ENCODE data around the gene IGFBP6. TPM values are rescaled to one million over a fixed set of nuclear protein-coding genes. Genes with fewer than 3 reads are reported as not detected.
A peak's percentile ranks its signal among the peaks of the same experiment; 100 is the strongest.

IGFBP6 gene
- polyA plus RNA-seq, 2 donors: 40.8 to 59.1 TPM

DNA sequence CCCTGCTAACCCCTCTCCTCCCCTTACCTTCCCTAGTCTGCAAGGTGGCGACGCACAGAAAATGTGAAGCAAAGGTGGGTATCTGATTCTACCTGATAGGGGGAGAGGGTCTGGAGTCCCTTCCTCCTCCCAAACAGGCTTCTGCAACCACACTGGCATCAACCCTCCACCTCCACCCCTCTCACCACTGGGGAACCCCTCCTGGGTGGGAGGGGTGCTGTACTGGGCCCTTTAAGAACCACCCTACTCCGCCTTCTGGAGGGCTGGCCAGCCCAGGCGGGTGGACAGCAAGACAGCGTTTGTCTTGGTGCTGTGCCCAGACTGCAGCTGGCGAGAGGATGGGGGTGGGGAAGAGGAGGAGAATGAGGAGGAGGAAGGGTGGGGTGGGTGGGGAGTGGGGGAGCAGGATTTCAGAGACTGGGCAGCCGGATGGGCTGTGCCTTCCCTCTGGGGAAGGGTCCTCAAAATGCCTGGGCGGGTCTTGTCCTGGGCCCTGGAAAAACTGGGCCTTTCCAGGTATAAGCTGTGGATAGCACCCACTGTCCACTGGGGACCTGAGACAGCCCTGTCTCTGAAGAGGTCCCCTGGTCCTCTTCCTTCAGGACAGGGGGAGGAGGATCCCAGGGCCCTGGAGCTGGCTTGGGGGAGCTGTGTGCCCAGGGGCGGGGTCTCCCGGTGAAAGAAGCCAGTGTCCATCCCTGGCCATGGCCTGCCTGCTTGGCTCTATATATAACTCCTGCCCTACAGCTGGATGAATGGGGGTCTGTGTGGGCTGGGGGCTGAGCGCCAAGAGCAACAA lies 44.8 kb upstream of the IGFBP6 start:
- Histone ChIP-seq H3K36me3 (ENCODE audit: control insufficient read depth in 2 of 2, insufficient read depth in 2 of 2, low read length in 1 of 2) (peaks cover 0 to 9% of the 10 kb centered on the region in 2 donors), H3K4me3 (ENCODE audit: low read depth in 1 of 2, low read length in 2 of 2) (peak overlapping the region; percentile 14 to 20), H3K27me3 (ENCODE audit: control insufficient read depth in 1 of 2, insufficient read depth in 2 of 2, low read length in 2 of 2) (no peaks in the 10 kb centered on the region), H3K4me1 (ENCODE audit: control insufficient read depth in 2 of 2, insufficient read depth in 2 of 2, low read length in 1 of 2) (peaks cover 3 to 28% of the 10 kb centered on the region in 2 donors), H3K9me3 (ENCODE audit: control insufficient read depth in 2 of 2, insufficient read depth in 1 of 2, low read depth in 1 of 2, low read length in 1 of 2) (no peaks in the 10 kb centered on the region), H3K27ac (ENCODE audit: low read depth in 2 of 2, low read length in 1 of 2) (peak overlapping the region; percentile 97 to 99)
- WGBS, 2 donors: 40 to 45% methylated on average over 11 of the region's 11 CpGs

DNA sequence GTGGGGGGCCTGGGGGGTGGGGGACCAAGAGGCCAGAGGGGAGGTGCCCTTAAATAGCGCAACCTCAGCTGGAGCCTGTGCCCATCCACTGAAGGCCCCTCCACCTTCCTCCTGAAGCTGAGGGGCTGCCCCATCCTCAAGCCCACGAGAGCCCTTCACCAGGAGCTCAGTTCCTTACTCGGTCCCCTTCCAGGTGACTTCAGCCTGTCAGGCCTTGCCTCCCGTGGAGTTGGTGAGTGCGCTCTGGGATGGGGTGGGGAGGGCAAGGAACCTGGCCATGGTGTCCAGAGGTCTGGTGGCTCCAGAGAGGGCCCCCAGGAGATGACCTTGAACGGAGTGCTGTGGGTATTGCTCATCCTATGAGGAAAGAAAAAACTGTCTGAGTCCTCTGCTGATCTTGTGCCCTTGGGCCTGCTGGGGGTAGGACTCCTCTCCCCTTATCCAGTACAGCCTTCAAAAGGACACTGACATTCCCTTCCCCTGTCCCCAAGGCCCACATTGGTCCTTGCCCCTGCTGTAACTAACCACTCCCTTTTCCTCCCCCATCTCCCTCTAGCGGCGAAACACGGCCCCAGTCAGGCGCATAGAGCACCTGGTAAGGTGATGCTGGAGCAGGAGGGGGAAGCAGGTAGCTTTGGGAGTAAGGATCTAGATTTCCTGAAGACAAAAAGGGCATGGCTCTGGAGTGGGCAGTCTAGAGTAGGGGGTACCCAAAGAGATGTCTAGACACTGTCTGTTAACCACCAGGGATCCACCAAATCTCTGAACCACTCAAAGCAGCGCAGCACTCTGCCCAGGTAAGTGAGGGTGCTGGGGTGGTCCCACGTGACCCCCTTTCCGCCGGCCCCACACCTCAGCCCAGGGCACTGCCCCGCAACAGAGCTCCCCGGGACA lies 44.0 kb upstream of the IGFBP6 start:
- H3K27ac ChIP-seq (ENCODE audit: low read depth in 2 of 2, low read length in 1 of 2): peak overlapping the region; percentile 97 to 98

GRCh38 chr12:53054112-53054878 lies 43.2 kb upstream of the IGFBP6 start:
- peaks cover 3 to 19% of the 10 kb centered on the region in 2 donors for H3K4me1 ChIP-seq (ENCODE audit: control insufficient read depth in 2 of 2, insufficient read depth in 2 of 2, low read length in 1 of 2)
- peaks cover 0 to 10% of the 10 kb centered on the region in 2 donors for H3K36me3 ChIP-seq (ENCODE audit: control insufficient read depth in 2 of 2, insufficient read depth in 2 of 2, low read length in 1 of 2)
- H3K4me3 ChIP-seq (ENCODE audit: low read depth in 1 of 2, low read length in 2 of 2): peak overlapping the region; percentile 51 to 65

More for the DNA sequence above, 44.0 kb upstream of the IGFBP6 start:
- Histone ChIP-seq H3K9me3 (ENCODE audit: control insufficient read depth in 2 of 2, insufficient read depth in 1 of 2, low read depth in 1 of 2, low read length in 1 of 2) (no peaks in the 10 kb centered on the region), H3K36me3 (ENCODE audit: control insufficient read depth in 2 of 2, insufficient read depth in 2 of 2, low read length in 1 of 2) (peaks cover 0 to 10% of the 10 kb centered on the region in 2 donors), H3K27me3 (ENCODE audit: control insufficient read depth in 1 of 2, insufficient read depth in 2 of 2, low read length in 2 of 2) (no peaks in the 10 kb centered on the region), H3K4me3 (ENCODE audit: low read depth in 1 of 2, low read length in 2 of 2) (peak overlapping the region; percentile 51 to 65), H3K4me1 (ENCODE audit: control insufficient read depth in 2 of 2, insufficient read depth in 2 of 2, low read length in 1 of 2) (peaks cover 3 to 24% of the 10 kb centered on the region in 2 donors)
- WGBS, 2 donors: 28 to 32% methylated on average over 16 of the region's 16 CpGs

DNA sequence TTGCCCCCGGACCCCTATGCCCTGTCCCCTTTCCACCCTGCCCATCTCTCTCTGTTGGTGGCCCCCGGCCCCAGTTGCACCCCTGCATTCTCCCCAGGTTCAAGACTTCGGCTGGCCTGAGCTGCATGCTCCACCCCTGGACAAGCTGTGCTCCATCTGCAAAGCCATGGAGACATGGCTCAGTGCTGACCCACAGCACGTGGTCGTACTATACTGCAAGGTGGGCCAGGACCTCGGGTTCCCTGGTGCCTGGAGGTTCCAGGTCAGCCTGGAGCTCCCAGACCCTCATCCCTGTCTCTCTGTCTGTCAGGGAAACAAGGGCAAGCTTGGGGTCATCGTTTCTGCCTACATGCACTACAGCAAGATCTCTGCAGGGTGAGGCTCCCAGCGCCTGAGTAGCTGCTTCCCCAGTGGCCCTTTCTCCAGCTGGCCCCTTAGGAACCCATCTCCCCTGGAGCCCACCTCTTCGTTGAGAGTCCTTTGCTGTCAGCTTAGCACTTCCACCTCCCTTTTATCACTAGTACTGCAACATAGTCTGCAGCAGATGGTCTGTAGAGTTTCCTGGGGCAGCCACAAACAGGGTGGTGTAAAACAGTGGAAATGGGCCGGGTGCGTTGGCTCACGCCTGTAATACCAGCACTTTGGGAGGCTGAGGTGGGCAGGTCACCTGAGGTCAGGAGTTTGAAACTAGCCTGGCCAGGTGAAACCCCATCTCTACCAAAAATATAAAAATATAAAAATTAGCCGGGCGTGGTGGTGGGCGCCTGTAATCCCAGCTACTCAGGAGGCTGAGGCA lies 41.8 kb upstream of the IGFBP6 start:
- H3K27ac ChIP-seq (ENCODE audit: low read depth in 2 of 2, low read length in 1 of 2): no peak overlapping the region
- no peaks in the 10 kb centered on the region for H3K27me3 ChIP-seq (ENCODE audit: control insufficient read depth in 1 of 2, insufficient read depth in 2 of 2, low read length in 2 of 2)
- peaks cover 0 to 14% of the 10 kb centered on the region in 2 donors for H3K36me3 ChIP-seq (ENCODE audit: control insufficient read depth in 2 of 2, insufficient read depth in 2 of 2, low read length in 1 of 2)
- 81 to 82% methylated on average over 15 of the region's 15 CpGs for WGBS, 2 donors
- no peaks in the 10 kb centered on the region for H3K9me3 ChIP-seq (ENCODE audit: control insufficient read depth in 2 of 2, insufficient read depth in 1 of 2, low read depth in 1 of 2, low read length in 1 of 2)
- H3K4me3 ChIP-seq (ENCODE audit: low read depth in 1 of 2, low read length in 2 of 2): no peak overlapping the region
- H3K4me1 ChIP-seq (ENCODE audit: control insufficient read depth in 2 of 2, insufficient read depth in 2 of 2, low read length in 1 of 2): peaks cover 3 to 21% of the 10 kb centered on the region in 2 donors

More at GRCh38 chr12:53054112-53054878, 43.2 kb upstream of the IGFBP6 start:
- Histone ChIP-seq H3K9me3 (ENCODE audit: control insufficient read depth in 2 of 2, insufficient read depth in 1 of 2, low read depth in 1 of 2, low read length in 1 of 2) (no peaks in the 10 kb centered on the region), H3K27ac (ENCODE audit: low read depth in 2 of 2, low read length in 1 of 2) (peak overlapping the region; percentile 97 to 98), H3K27me3 (ENCODE audit: control insufficient read depth in 1 of 2, insufficient read depth in 2 of 2, low read length in 2 of 2) (no peaks in the 10 kb centered on the region)
- WGBS, 2 donors: 6 to 7% methylated on average over 46 to 48 of the region's 48 CpGs

- H3K4me3 ChIP-seq (ENCODE audit: low read depth in 1 of 2, low read length in 2 of 2): no peak overlapping the region
- peaks cover 3 to 24% of the 10 kb centered on the region in 2 donors for H3K4me1 ChIP-seq (ENCODE audit: control insufficient read depth in 2 of 2, insufficient read depth in 2 of 2, low read length in 1 of 2)
- WGBS, 2 donors: 81 to 84% methylated on average over 5 of the region's 5 CpGs
- no peaks in the 10 kb centered on the region for H3K9me3 ChIP-seq (ENCODE audit: control insufficient read depth in 2 of 2, insufficient read depth in 1 of 2, low read depth in 1 of 2, low read length in 1 of 2)
- no peaks in the 10 kb centered on the region for H3K27me3 ChIP-seq (ENCODE audit: control insufficient read depth in 1 of 2, insufficient read depth in 2 of 2, low read length in 2 of 2)
- no peak overlapping the region for H3K27ac ChIP-seq (ENCODE audit: low read depth in 2 of 2, low read length in 1 of 2)
- H3K36me3 ChIP-seq (ENCODE audit: control insufficient read depth in 2 of 2, insufficient read depth in 2 of 2, low read length in 1 of 2): peaks cover 0 to 13% of the 10 kb centered on the region in 2 donors
Observed at GRCh38 chr12:53056296-53056695, 41.2 kb upstream of the IGFBP6 start.

- H3K9me3 ChIP-seq (ENCODE audit: control insufficient read depth in 2 of 2, insufficient read depth in 1 of 2, low read depth in 1 of 2, low read length in 1 of 2): no peaks in the 10 kb centered on the region
- no peak overlapping the region for H3K27ac ChIP-seq (ENCODE audit: low read depth in 2 of 2, low read length in 1 of 2)
- H3K27me3 ChIP-seq (ENCODE audit: control insufficient read depth in 1 of 2, insufficient read depth in 2 of 2, low read length in 2 of 2): no peaks in the 10 kb centered on the region
- H3K36me3 ChIP-seq (ENCODE audit: control insufficient read depth in 2 of 2, insufficient read depth in 2 of 2, low read length in 1 of 2): peaks cover 0 to 8% of the 10 kb centered on the region in 2 donors
- peaks cover 0 to 26% of the 10 kb centered on the region in 2 donors for H3K4me1 ChIP-seq (ENCODE audit: control insufficient read depth in 2 of 2, insufficient read depth in 2 of 2, low read length in 1 of 2)
- no peak overlapping the region for H3K4me3 ChIP-seq (ENCODE audit: low read depth in 1 of 2, low read length in 2 of 2)
- WGBS, 2 donors: 89 to 92% methylated on average over 7 of the region's 7 CpGs
Observed at GRCh38 chr12:53056901-53057300, 40.6 kb upstream of the IGFBP6 start.

DNA sequence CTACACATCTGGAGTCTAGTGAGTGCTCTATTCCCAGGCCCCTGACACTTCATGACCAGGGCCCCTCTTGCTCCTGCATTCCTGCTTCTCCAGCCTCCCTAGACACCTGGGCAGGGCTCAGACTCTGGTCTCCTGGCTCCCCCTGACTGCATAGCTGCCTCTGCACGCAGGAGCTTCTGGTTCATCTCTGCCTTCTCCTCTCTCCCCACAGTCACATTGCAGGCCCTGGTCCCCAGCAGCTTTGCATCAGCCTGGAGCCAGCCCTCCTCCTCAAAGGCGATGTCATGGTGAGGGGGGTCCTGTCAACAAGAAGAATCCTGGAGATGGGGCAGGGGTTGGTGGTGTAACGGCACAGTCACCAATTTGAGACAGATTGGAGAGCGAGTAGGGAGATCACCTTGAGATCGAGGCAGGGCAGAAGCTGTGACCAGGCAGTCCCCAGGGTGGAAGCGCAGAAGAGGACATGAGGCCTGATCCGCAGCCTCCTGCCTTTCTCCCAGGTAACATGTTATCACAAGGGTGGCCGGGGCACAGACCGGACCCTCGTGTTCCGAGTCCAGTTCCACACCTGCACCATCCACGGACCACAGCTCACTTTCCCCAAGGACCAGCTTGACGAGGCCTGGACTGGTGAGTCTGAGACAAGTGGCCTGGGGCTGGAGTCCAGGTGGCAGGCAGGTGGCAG lies 39.5 kb upstream of the IGFBP6 start:
- Histone ChIP-seq H3K9me3 (ENCODE audit: control insufficient read depth in 2 of 2, insufficient read depth in 1 of 2, low read depth in 1 of 2, low read length in 1 of 2) (no peaks in the 10 kb centered on the region), H3K4me1 (ENCODE audit: control insufficient read depth in 2 of 2, insufficient read depth in 2 of 2, low read length in 1 of 2) (peaks cover 0 to 22% of the 10 kb centered on the region in 2 donors), H3K27me3 (ENCODE audit: control insufficient read depth in 1 of 2, insufficient read depth in 2 of 2, low read length in 2 of 2) (no peaks in the 10 kb centered on the region), H3K27ac (ENCODE audit: low read depth in 2 of 2, low read length in 1 of 2) (no peak overlapping the region), H3K36me3 (ENCODE audit: control insufficient read depth in 2 of 2, insufficient read depth in 2 of 2, low read length in 1 of 2) (peaks cover 0 to 8% of the 10 kb centered on the region in 2 donors), H3K4me3 (ENCODE audit: low read depth in 1 of 2, low read length in 2 of 2) (no peak overlapping the region)
- WGBS, 2 donors: 87 to 90% methylated on average over 13 of the region's 13 CpGs

GRCh38 chr12:53058674-53059433 lies 38.6 kb upstream of the IGFBP6 start:
- 81 to 85% methylated on average over 33 to 35 of the region's 35 CpGs for WGBS, 2 donors
- Histone ChIP-seq H3K27me3 (ENCODE audit: control insufficient read depth in 1 of 2, insufficient read depth in 2 of 2, low read length in 2 of 2) (no peaks in the 10 kb centered on the region), H3K36me3 (ENCODE audit: control insufficient read depth in 2 of 2, insufficient read depth in 2 of 2, low read length in 1 of 2) (peaks cover 0 to 10% of the 10 kb centered on the region in 2 donors), H3K4me1 (ENCODE audit: control insufficient read depth in 2 of 2, insufficient read depth in 2 of 2, low read length in 1 of 2) (peaks cover 0 to 17% of the 10 kb centered on the region in 2 donors), H3K27ac (ENCODE audit: low read depth in 2 of 2, low read length in 1 of 2) (no peak overlapping the region), H3K4me3 (ENCODE audit: low read depth in 1 of 2, low read length in 2 of 2) (no peak overlapping the region), H3K9me3 (ENCODE audit: control insufficient read depth in 2 of 2, insufficient read depth in 1 of 2, low read depth in 1 of 2, low read length in 1 of 2) (no peaks in the 10 kb centered on the region)
